ENCODE measurements around the gene PGM5. TPM values are rescaled to one million over a fixed set of nuclear protein-coding genes. Genes with fewer than 3 reads are reported as not detected.

The PGM5 gene
- total and polyA plus RNA-seq, 2 of the 4 experiments (the other 2 are of a cell fraction): 8.3 to 14.7 TPM

DNA sequence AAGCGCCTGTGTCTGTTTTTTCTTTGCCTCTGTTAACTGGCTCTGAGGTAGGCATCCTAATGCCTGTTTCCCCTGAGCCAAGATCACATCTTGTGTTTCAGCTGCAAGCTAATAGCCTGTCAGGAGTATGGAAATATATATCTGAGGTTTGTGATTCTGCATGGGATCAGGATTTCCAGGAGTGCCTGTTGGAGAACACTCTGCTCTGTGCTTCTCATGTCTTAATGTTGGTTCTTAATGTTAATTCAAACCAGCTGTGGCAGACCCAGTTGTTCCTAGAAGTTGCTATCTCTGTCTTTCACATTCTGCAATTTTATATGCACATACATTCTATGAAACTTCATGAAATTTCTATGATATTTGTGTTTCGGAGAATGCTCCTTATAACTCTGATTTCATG lies 72.1 kb downstream of the PGM5 start:
- no CpG with 5 or more reads among the region's 2 CpGs for WGBS, 2 experiments (ENCODE audit: extremely low coverage in 2 of 2, insufficient read length in 1 of 2)
- intact Hi-C loops (cut with micrococcal nuclease): no loop called here
- no TSS peak for BruUV-seq (replicated peaks)
- no peak overlapping the region; the same call in 1 of the 2 replicates for H3K4me2 ChIP-seq (ENCODE audit: low read depth, low read length)
- TF ChIP-seq CTCF (conservative IDR thresholded peaks at IDR 0.05; ENCODE audit: low read depth, low read length): no peak
- TF ChIP-seq MAZ (IDR thresholded peaks at IDR 0.05; ENCODE audit: borderline replicate concordance, low read depth, low read length): no peak
- TF ChIP-seq SMC3 (IDR thresholded peaks at IDR 0.05; ENCODE audit: low read depth, low read length): no peak
- TF ChIP-seq RCOR1 (IDR thresholded peaks at IDR 0.05; ENCODE audit: insufficient replicate concordance, low read length): no peak
- no peak for TF ChIP-seq POLR2A (IDR thresholded peaks at IDR 0.05; ENCODE audit: low read depth, low read length)
- TF ChIP-seq NFE2L2 (IDR thresholded peaks at IDR 0.05; ENCODE audit: low read depth, low read length): no peak
- no peak for TF ChIP-seq BHLHE40 (IDR thresholded peaks at IDR 0.05; ENCODE audit: low read depth, low read length)
- no peak for TF ChIP-seq MXI1 (IDR thresholded peaks at IDR 0.05; ENCODE audit: borderline replicate concordance, low read depth, low read length)
- no peak for TF ChIP-seq CEBPB (IDR thresholded peaks at IDR 0.05; ENCODE audit: low read depth, low read length)
- TF ChIP-seq FOS (IDR thresholded peaks at IDR 0.05; ENCODE audit: low read depth, low read length): no peak
- no peak overlapping the region for H3K27ac ChIP-seq (ENCODE audit: insufficient read depth, low read length)
- H3K4me3 ChIP-seq (ENCODE audit: insufficient read depth, low read depth, low read length): no peak overlapping the region
- DNase-seq (peak; percentile 5), ATAC-seq (ENCODE audit: low read depth) (no peak)
- dilution Hi-C loops (cut with HindIII; ENCODE audit: low sequenced_read_pairs, unreplicated experiment): no loop called here
- H3K56ac ChIP-seq (ENCODE audit: extremely low read depth, insufficient read depth, low read length): no peak overlapping the region
- no peak overlapping the region for H3K4ac ChIP-seq (ENCODE audit: low read depth, low read length)
- no peaks in the 10 kb centered on the region for H3K9me1 ChIP-seq (ENCODE audit: insufficient read depth, low read length)
- no peak overlapping the region for H2BK20ac ChIP-seq (ENCODE audit: low read depth, low read length)
- ChIA-PET CTCF (no interaction called here), POLR2A (ENCODE audit: unreplicated experiment) (no interaction called here)
- no peak overlapping the region for H4K8ac ChIP-seq (ENCODE audit: low read depth in 2 of 2, low read length in 2 of 2)
- no peak overlapping the region for H2AK5ac ChIP-seq (ENCODE audit: low read depth, low read length)
- peaks cover 5% of the 10 kb centered on the region for H3K4me1 ChIP-seq (ENCODE audit: control insufficient read depth, insufficient read depth, low read length)
- no peak overlapping the region for H2BK15ac ChIP-seq (ENCODE audit: low read depth, low read length)
- H3K18ac ChIP-seq (ENCODE audit: low read depth, low read length): no peak overlapping the region
- H3K27me3 ChIP-seq (ENCODE audit: control insufficient read depth, insufficient read depth, low read length): no peaks in the 10 kb centered on the region
- no peak overlapping the region for H2BK120ac ChIP-seq (ENCODE audit: low read depth, low read length)
- no peak overlapping the region for H2AK9ac ChIP-seq (replicated peaks; ENCODE audit: low read depth, low read length, poor library complexity)
- no peaks in the 10 kb centered on the region for H3K36me3 ChIP-seq (ENCODE audit: control insufficient read depth, insufficient read depth, low read length)
- no peak overlapping the region for H2BK5ac ChIP-seq (ENCODE audit: low read depth, low read length, poor library complexity, severe bottlenecking)
- H2AFZ ChIP-seq (replicated peaks; ENCODE audit: low read length, poor library complexity): no peak overlapping the region
- H3K9me3 ChIP-seq (ENCODE audit: control insufficient read depth, insufficient read depth, low read length): no peaks in the 10 kb centered on the region
- H3K9ac ChIP-seq (ENCODE audit: low read depth, low read length): no peak overlapping the region
- H4K5ac ChIP-seq (ENCODE audit: low read depth, low read length): no peak overlapping the region
- H4K20me1 ChIP-seq (ENCODE audit: insufficient read depth, low read length): no peaks in the 10 kb centered on the region
- H4K91ac ChIP-seq (ENCODE audit: insufficient read depth, low read depth, low read length): no peak overlapping the region
- H3K14ac ChIP-seq (replicated peaks; ENCODE audit: low read depth, low read length): no peak overlapping the region
- H3K79me1 ChIP-seq (ENCODE audit: low read depth in 1 of 2, low read length in 2 of 2): no peaks in the 10 kb centered on the region
- in situ Hi-C loops (cut with MboI; ENCODE audit: low sequenced_read_pairs): no loop called here
- H3K23ac ChIP-seq (ENCODE audit: low read depth, low read length): no peak overlapping the region
